ENCODE results near the gene PDE4A. TPM values are rescaled to one million over a fixed set of nuclear protein-coding genes. Genes with fewer than 3 reads are reported as not detected.

The PDE4A gene
- total and polyA plus RNA-seq, 2 of the 8 experiments (the other 6 are each of a cell fraction or from before 2014, with no cell fraction given), result 2.0 to 4.4 TPM

DNA sequence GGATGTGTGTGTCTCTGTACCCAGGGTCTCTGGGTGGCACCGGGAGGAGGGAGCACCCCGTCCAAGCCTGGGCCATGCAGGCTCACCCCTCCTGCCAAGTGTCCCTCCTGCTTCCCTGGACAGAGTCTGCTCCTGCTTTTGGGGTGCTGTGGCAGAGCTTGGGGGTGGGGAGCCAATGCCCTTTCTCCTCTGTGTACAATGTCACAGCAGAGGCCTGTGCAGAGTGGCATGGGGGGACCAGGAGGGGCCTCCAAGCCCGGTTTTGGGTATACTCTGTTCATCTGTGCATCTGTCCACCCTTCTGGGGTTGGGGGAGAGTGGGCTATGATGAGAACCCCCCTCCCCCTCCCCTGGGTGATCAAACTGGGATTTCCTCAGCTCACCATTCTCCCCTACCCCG lies 33.5 kb downstream of the PDE4A start:
- CTCF ChIA-PET (ENCODE audit: partially characterized antibody), result interaction anchor here (0.9 to 1.6 kb wide), 9 partner anchors 10 to 63 kb away, joined by 4 to 6 read pairs (median 5); partner anchors contain the start of gene S1PR5
- Histone ChIP-seq H2BK20ac (ENCODE audit: low read length) (0 out of 2 replicates have a peak overlapping the region, but pooled peaks have one; percentile 55), H3K4me1 (replicated peaks in 1 of 4; ENCODE audit: control insufficient read depth in 3 of 4, insufficient read depth in 4 of 4, low read length in 3 of 4) (peaks cover 0 to 17% (median 7%) of the 10 kb centered on the region in 4 experiments; a peak in 4 of 7 replicates), H4K5ac (ENCODE audit: insufficient read length, low read depth, low read length) (no peak overlapping the region), H3K9me3 (ENCODE audit: insufficient read depth in 2 of 2, low read depth in 1 of 2, low read length in 1 of 2) (no peaks in the 10 kb centered on the region), H3K27ac (ENCODE audit: low read depth, low read length) (no peak overlapping the region; the same call in 1 of the 2 replicates), H2BK12ac (ENCODE audit: low read depth, low read length) (peak overlapping the region; percentile 85; the same call in 1 of the 2 replicates), H4K91ac (replicated peaks; ENCODE audit: insufficient read length, low read length) (peak overlapping the region; percentile 3), H2BK120ac (replicated peaks; ENCODE audit: low read depth, low read length) (no peak overlapping the region), H3K79me2 (ENCODE audit: control insufficient read depth in 1 of 2, insufficient read depth in 2 of 2, low read length in 2 of 2) (no peaks in the 10 kb centered on the region), H2BK5ac (ENCODE audit: low read depth, low read length) (peak overlapping the region; percentile 40; the same call in 1 of the 2 replicates), H3K4me2 (ENCODE audit: insufficient read depth in 1 of 2, low read depth in 2 of 2, low read length in 2 of 2) (peak overlapping the region in 1 of 2 experiments; percentile 50; a peak in 2 of 4 replicates), H3K23me2 (ENCODE audit: low read depth, low read length) (peaks cover 2% of the 10 kb centered on the region; the same call in 1 of the 2 replicates), H4K8ac (ENCODE audit: extremely low read depth, insufficient read depth, low read length) (no peak overlapping the region), H4K20me1 (replicated peaks in 1 of 2; ENCODE audit: control insufficient read depth in 1 of 2, insufficient read depth in 2 of 2, low read length in 2 of 2) (no peaks in the 10 kb centered on the region), H2AK5ac (ENCODE audit: low read depth, low read length) (no peak overlapping the region), H3K4me3 (ENCODE audit: extremely low read depth in 1 of 4, insufficient read depth in 2 of 4, low read depth in 3 of 4, low read length in 4 of 4) (peak overlapping the region in 1 of 4 experiments; percentile 22; a peak in 1 of 8 replicates), H3K27me3 (replicated peaks in 1 of 4; ENCODE audit: control insufficient read depth in 3 of 4, extremely low read depth in 1 of 4, insufficient read depth in 3 of 4, low read length in 3 of 4) (no peaks in the 10 kb centered on the region), H3K14ac (ENCODE audit: insufficient read length) (no peak overlapping the region), H2BK15ac (ENCODE audit: low read length) (peak overlapping the region; percentile 95; the same call in 1 of the 2 replicates), H3K36me3 (ENCODE audit: control insufficient read depth in 2 of 4, insufficient read depth in 4 of 4, low read length in 3 of 4) (no peaks in the 10 kb centered on the region), H3K56ac (replicated peaks; ENCODE audit: insufficient read length, low read depth, low read length) (no peak overlapping the region), H3K4ac (replicated peaks; ENCODE audit: insufficient read length, low read depth, low read length) (no peak overlapping the region), H3K79me1 (ENCODE audit: low read depth, low read length) (no peaks in the 10 kb centered on the region), H3K23ac (ENCODE audit: insufficient read length) (no peak overlapping the region), H3K18ac (ENCODE audit: extremely low read depth, low read length) (0 out of 2 replicates have a peak overlapping the region, but pooled peaks have one; percentile 34), H2AFZ (ENCODE audit: low read length) (no peak overlapping the region), H3K9ac (replicated peaks in 1 of 4; ENCODE audit: extremely low read depth in 1 of 4, low read depth in 3 of 4, low read length in 3 of 4) (no peak overlapping the region)
- POLR2A ChIA-PET (ENCODE audit: partially characterized antibody), result interaction anchor here (1.0 kb wide), 2 partner anchors 11 to 17 kb away, joined by 3 to 4 read pairs; no protein-coding TSS in a partner anchor
- WGBS, 2 experiments (ENCODE audit: extremely low coverage in 1 of 2, insufficient coverage in 1 of 2, insufficient read length in 1 of 2, insufficient replicate concordance in 2 of 2, low coverage in 1 of 2, low lambda C conversion rate in 2 of 2, missing lambda C conversion rate in 1 of 2), result 70% methylated on average over 4 of the region's 4 CpGs; no CpG with 5 or more reads in 1 of the 2 experiments
- FAIRE-seq, result no peak
- DNase-seq (ENCODE audit: low read depth in 1 of 2, low spot score in 2 of 2), result no peak
- TF ChIP-seq BACH1 (IDR thresholded peaks at IDR 0.05; ENCODE audit: low read length) (no peak), TAF7 (optimal IDR thresholded peaks at IDR 0.05; ENCODE audit: borderline replicate concordance, low read depth, low read length) (no peak), CBX5 (IDR thresholded peaks at IDR 0.05; ENCODE audit: low read depth, low read length) (no peak), MAFK (IDR thresholded peaks at IDR 0.05; ENCODE audit: low read depth, low read length) (no peak), CREB1 (IDR thresholded peaks at IDR 0.05) (no peak), CBX8 (IDR thresholded peaks at IDR 0.05; ENCODE audit: borderline replicate concordance, low read depth, low read length) (no peak), RAD21 (IDR thresholded peaks at IDR 0.05 in 1 of 2, conservative IDR thresholded peaks at IDR 0.05 in 1 of 2; ENCODE audit: low read depth in 2 of 2, low read length in 2 of 2) (no peak), SP1 (IDR thresholded peaks at IDR 0.05; ENCODE audit: low read depth, low read length) (no peak)
- TF ChIP-seq, protein P1, sequence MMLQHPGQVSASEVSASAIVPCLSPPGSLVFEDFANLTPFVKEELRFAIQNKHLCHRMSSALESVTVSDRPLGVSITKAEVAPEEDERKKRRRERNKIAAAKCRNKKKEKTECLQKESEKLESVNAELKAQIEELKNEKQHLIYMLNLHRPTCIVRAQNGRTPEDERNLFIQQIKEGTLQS (IDR thresholded peaks at IDR 0.05; ENCODE audit: insufficient read depth, low read depth, low read length), result no peak
- TF ChIP-seq, protein P2, sequence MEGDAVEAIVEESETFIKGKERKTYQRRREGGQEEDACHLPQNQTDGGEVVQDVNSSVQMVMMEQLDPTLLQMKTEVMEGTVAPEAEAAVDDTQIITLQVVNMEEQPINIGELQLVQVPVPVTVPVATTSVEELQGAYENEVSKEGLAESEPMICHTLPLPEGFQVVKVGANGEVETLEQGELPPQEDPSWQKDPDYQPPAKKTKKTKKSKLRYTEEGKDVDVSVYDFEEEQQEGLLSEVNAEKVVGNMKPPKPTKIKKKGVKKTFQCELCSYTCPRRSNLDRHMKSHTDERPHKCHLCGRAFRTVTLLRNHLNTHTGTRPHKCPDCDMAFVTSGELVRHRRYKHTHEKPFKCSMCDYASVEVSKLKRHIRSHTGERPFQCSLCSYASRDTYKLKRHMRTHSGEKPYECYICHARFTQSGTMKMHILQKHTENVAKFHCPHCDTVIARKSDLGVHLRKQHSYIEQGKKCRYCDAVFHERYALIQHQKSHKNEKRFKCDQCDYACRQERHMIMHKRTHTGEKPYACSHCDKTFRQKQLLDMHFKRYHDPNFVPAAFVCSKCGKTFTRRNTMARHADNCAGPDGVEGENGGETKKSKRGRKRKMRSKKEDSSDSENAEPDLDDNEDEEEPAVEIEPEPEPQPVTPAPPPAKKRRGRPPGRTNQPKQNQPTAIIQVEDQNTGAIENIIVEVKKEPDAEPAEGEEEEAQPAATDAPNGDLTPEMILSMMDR (IDR thresholded peaks at IDR 0.05; ENCODE audit: control extremely low read depth in 1 of 3, insufficient read depth in 1 of 3, low read depth in 1 of 3, low read length in 3 of 3), result no peak

All from H1 (cell line).